H1 (cell line): Measurements from ENCODE around the gene ZFAND6. TPM values are rescaled to one million over a fixed set of nuclear protein-coding genes. Genes with fewer than 3 reads are reported as not detected.

Source experiments
- CTCF ChIA-PET: fragments of 300-600 bp; sonication (Branson Sonifier 250); formaldehyde crosslinking; loops from one replicate; lab custom pipeline; 2021; ENCODE audit not compliant: partially characterized antibody; lab: Charles Lee
- POLR2A ChIA-PET: fragments of 300-600 bp; sonication (Branson Sonifier 250); formaldehyde crosslinking; loops from one replicate; lab custom pipeline; 2021; ENCODE audit warnings: inconsistent platforms; ENCODE audit not compliant: partially characterized antibody; lab: Charles Lee
- DNase-seq, 2 experiments: peaks; one replicate each; pipeline versions ENCODE4 v3.0.0 to v3.0.0-alpha.2; 2010 to 2022; ENCODE audit warnings: low spot score in 2 of 2, low read depth in 1 of 2, mixed read lengths in 1 of 2
- FAIRE-seq: peaks from 2 replicates; lab custom pipeline; 2011; peaks lifted over from hg19 to GRCh38; lab: Jason Lieb, UNC
- H2AFZ ChIP-seq: 2 replicates; pipeline ENCODE4 v1.8.1; 2012; ENCODE audit warnings: low read length, inconsistent platforms
- H2AK5ac ChIP-seq: 2 replicates; pipeline ENCODE4 v1.6.1; 2013; ENCODE audit warnings: low read depth, low read length
- H2BK120ac ChIP-seq: replicated peaks from 2 replicates; pipeline ENCODE3; 2013; ENCODE audit warnings: low read depth, low read length, inconsistent platforms
- H2BK12ac ChIP-seq: 2 replicates; pipeline ENCODE4 v1.6.1; 2013; ENCODE audit warnings: low read depth, low read length
- H2BK15ac ChIP-seq: 2 replicates; pipeline ENCODE4 v1.6.1; 2013; ENCODE audit warnings: low read length
- H2BK20ac ChIP-seq: 2 replicates; pipeline ENCODE4 v1.6.1; 2013; ENCODE audit warnings: low read length
- H2BK5ac ChIP-seq: 2 replicates; pipeline ENCODE4 v1.6.1; 2013; ENCODE audit warnings: low read depth, low read length
- H3K14ac ChIP-seq: 2 replicates; pipeline ENCODE4 v1.6.1; 2013; ENCODE audit warnings: inconsistent platforms; ENCODE audit not compliant: insufficient read length
- H3K18ac ChIP-seq: 2 replicates; pipeline ENCODE4 v1.6.1; 2013; ENCODE audit warnings: low read length; ENCODE audit errors: extremely low read depth
- H3K23ac ChIP-seq: 2 replicates; pipeline ENCODE4 v1.6.1; 2013; ENCODE audit warnings: inconsistent platforms; ENCODE audit not compliant: insufficient read length
- H3K23me2 ChIP-seq: 2 replicates; pipeline ENCODE4 v1.6.1; 2013; ENCODE audit warnings: low read depth, low read length
- H3K27ac ChIP-seq: 2 replicates; pipeline ENCODE4 v1.6.1; 2011; ENCODE audit warnings: low read depth, low read length, inconsistent platforms
- H3K27me3 ChIP-seq, 4 experiments: replicated peaks in 1 of 4; 1 replicate in 1 of 4; 2 replicates in 3 of 4; pipeline versions ENCODE4 v1.6.1 to v1.8.1; 2011 to 2013; ENCODE audit warnings: low read length in 3 of 4, mild to moderate bottlenecking in 3 of 4, inconsistent platforms in 2 of 4, mixed read lengths in 2 of 4, moderate library complexity in 1 of 4; ENCODE audit not compliant: control insufficient read depth in 3 of 4, insufficient read depth in 3 of 4; ENCODE audit errors: extremely low read depth in 1 of 4
- H3K36me3 ChIP-seq, 4 experiments: 2 replicates each; pipeline versions ENCODE4 v1.6.1 to v1.8.1; 2011 to 2013; ENCODE audit warnings: mild to moderate bottlenecking in 4 of 4, low read length in 3 of 4, moderate library complexity in 2 of 4, control low read depth in 1 of 4, inconsistent platforms in 1 of 4; ENCODE audit not compliant: insufficient read depth in 4 of 4, control insufficient read depth in 2 of 4
- H3K4ac ChIP-seq: replicated peaks from 2 replicates; pipeline ENCODE3; 2013; ENCODE audit warnings: low read length, low read depth, mixed read lengths, inconsistent platforms; ENCODE audit not compliant: insufficient read length
- H3K4me1 ChIP-seq, 4 experiments: replicated peaks in 1 of 4; 1 replicate in 1 of 4; 2 replicates in 3 of 4; pipeline versions ENCODE4 v1.6.1 to v1.8.1; 2011 to 2013; ENCODE audit warnings: low read length in 3 of 4, inconsistent platforms in 2 of 4, mixed read lengths in 1 of 4; ENCODE audit not compliant: insufficient read depth in 4 of 4, control insufficient read depth in 3 of 4
- H3K4me2 ChIP-seq, 2 experiments: 2 replicates each; pipeline versions ENCODE4 v1.6.1 to v1.8.1; 2011 to 2013; ENCODE audit warnings: low read depth in 2 of 2, low read length in 2 of 2, control low read depth in 1 of 2, inconsistent platforms in 1 of 2, mild to moderate bottlenecking in 1 of 2; ENCODE audit not compliant: insufficient read depth in 1 of 2
- H3K4me3 ChIP-seq, 4 experiments: fragments of 200-600, 300-600 bp in 1 of 4; sonication (generic), shearing (Covaris generic), sonication (Bioruptor Twin) in 1 of 4; 2 replicates each; pipeline versions ENCODE4 v1.5.1 to v1.8.1; 2011 to 2016; ENCODE audit warnings: low read length in 4 of 4, low read depth in 3 of 4, control low read depth in 2 of 4, inconsistent platforms in 2 of 4, mild to moderate bottlenecking in 2 of 4, mixed read lengths in 1 of 4, moderate library complexity in 1 of 4; ENCODE audit not compliant: insufficient read depth in 2 of 4; ENCODE audit errors: extremely low read depth in 1 of 4
- H3K56ac ChIP-seq: replicated peaks from 2 replicates; pipeline ENCODE3; 2013; ENCODE audit warnings: low read depth, mild to moderate bottlenecking, mixed read lengths, low read length, inconsistent platforms; ENCODE audit not compliant: insufficient read length
- H3K79me1 ChIP-seq: 2 replicates; pipeline ENCODE4 v1.6.1; 2013; ENCODE audit warnings: low read depth, low read length, control low read depth
- H3K79me2 ChIP-seq, 2 experiments: 2 replicates each; pipeline versions ENCODE4 v1.6.1 to v1.8.1; 2012 to 2013; ENCODE audit warnings: low read length in 2 of 2, mild to moderate bottlenecking in 2 of 2, inconsistent platforms in 1 of 2; ENCODE audit not compliant: insufficient read depth in 2 of 2, control insufficient read depth in 1 of 2
- H3K9ac ChIP-seq, 4 experiments: replicated peaks in 1 of 4; 1 replicate in 1 of 4; 2 replicates in 3 of 4; pipeline versions ENCODE4 v1.6.1 to v1.8.1; 2011 to 2013; ENCODE audit warnings: low read depth in 3 of 4, low read length in 3 of 4, control low read depth in 2 of 4, mild to moderate bottlenecking in 2 of 4, moderate library complexity in 2 of 4, inconsistent platforms in 1 of 4; ENCODE audit errors: extremely low read depth in 1 of 4
- H3K9me3 ChIP-seq, 2 experiments: 2 replicates each; pipeline versions ENCODE4 v1.6.1 to v1.8.1; 2012 to 2013; ENCODE audit warnings: mild to moderate bottlenecking in 2 of 2, moderate library complexity in 2 of 2, control low read depth in 1 of 2, inconsistent platforms in 1 of 2, low read depth in 1 of 2, low read length in 1 of 2, mixed read lengths in 1 of 2; ENCODE audit not compliant: insufficient read depth in 2 of 2
- H4K20me1 ChIP-seq, 2 experiments: replicated peaks in 1 of 2; 2 replicates each; pipeline versions ENCODE3 to v1.8.1; 2011 to 2013; ENCODE audit warnings: inconsistent platforms in 2 of 2, low read length in 2 of 2, mild to moderate bottlenecking in 1 of 2; ENCODE audit not compliant: insufficient read depth in 2 of 2, control insufficient read depth in 1 of 2
- H4K5ac ChIP-seq: 2 replicates; pipeline ENCODE4 v1.6.1; 2013; ENCODE audit warnings: low read length, low read depth, mixed read lengths, inconsistent platforms; ENCODE audit not compliant: insufficient read length
- H4K8ac ChIP-seq: 2 replicates; pipeline ENCODE4 v1.8.0; 2013; ENCODE audit warnings: mild to moderate bottlenecking, moderate library complexity, low read length, inconsistent platforms; ENCODE audit not compliant: insufficient read depth; ENCODE audit errors: extremely low read depth
- H4K91ac ChIP-seq: replicated peaks from 2 replicates; pipeline ENCODE3; 2013; ENCODE audit warnings: low read length, mixed read lengths, inconsistent platforms; ENCODE audit not compliant: insufficient read length
- BCL11A ChIP-seq, 2 experiments: IDR thresholded peaks; one replicate each; pipeline ENCODE4 v1.6.1; 2011; ENCODE audit warnings: low read depth in 2 of 2, low read length in 2 of 2, mild to moderate bottlenecking in 2 of 2
- CBX8 ChIP-seq: fragments of 300-800, 300-1000 bp; sonication (generic); IDR thresholded peaks from 2 replicates; pipeline ENCODE4 v1.7.1; 2016; ENCODE audit warnings: low read depth, low read length, borderline replicate concordance
- CHD1 ChIP-seq: IDR thresholded peaks from 2 replicates; pipeline ENCODE4 v1.6.1; 2012; ENCODE audit warnings: low read depth, low read length, improper control_type of control experiment
- CREB1 ChIP-seq: IDR thresholded peaks from 2 replicates; pipeline ENCODE4 v1.6.1; 2012; ENCODE audit warnings: inconsistent platforms
- EGR1 ChIP-seq: IDR thresholded peaks from 2 replicates; pipeline ENCODE4 v1.6.1; 2011; ENCODE audit warnings: low read depth, low read length, borderline replicate concordance
- GTF2F1 ChIP-seq: IDR thresholded peaks from 2 replicates; pipeline ENCODE4 v1.6.1; 2012; ENCODE audit warnings: low read depth, low read length, improper control_type of control experiment, borderline replicate concordance
- POU5F1 ChIP-seq: IDR thresholded peaks from 2 replicates; pipeline ENCODE4 v1.6.1; 2011; ENCODE audit warnings: low read depth, mild to moderate bottlenecking, low read length, moderate library complexity
- RNF2 ChIP-seq: fragments of 200-900, 300-1000 bp; sonication (generic); IDR thresholded peaks from 2 replicates; pipeline ENCODE4 v1.7.1; 2016; ENCODE audit warnings: borderline replicate concordance, low read depth, mild to moderate bottlenecking, antibody characterized with exemption, low read length; ENCODE audit not compliant: poor library complexity, severe bottlenecking; ENCODE audit errors: missing control alignments
- SIN3A ChIP-seq, 2 experiments: IDR thresholded peaks in 1 of 2; conservative IDR thresholded peaks in 1 of 2; 2 replicates each; pipeline ENCODE4 v1.6.1; 2011 to 2012; ENCODE audit warnings: low read length in 2 of 2, improper control_type of control experiment in 1 of 2, low read depth in 1 of 2, mild to moderate bottlenecking in 1 of 2
- SP1 ChIP-seq: IDR thresholded peaks from 2 replicates; pipeline ENCODE4 v1.6.1; 2011; ENCODE audit warnings: low read depth, low read length
- SRF ChIP-seq: IDR thresholded peaks from 2 replicates; pipeline ENCODE4 v1.6.1; 2011; ENCODE audit warnings: mild to moderate bottlenecking, low read depth, low read length, moderate library complexity
- TEAD4 ChIP-seq: IDR thresholded peaks from 2 replicates; pipeline ENCODE4 v1.6.1; 2012; ENCODE audit warnings: low read depth, low read length, inconsistent platforms, mixed read lengths
- YY1 ChIP-seq: IDR thresholded peaks from 2 replicates; pipeline ENCODE4 v1.6.1; 2011; ENCODE audit warnings: low read depth, mild to moderate bottlenecking, low read length
- WGBS, 2 experiments: shearing (Covaris generic) in 1 of 2; methylation state at CpG; one replicate each; pipeline versions ENCODE4 v1.1.6 to v1.1.7; 2013 to 2015; ENCODE audit warnings: low lambda C conversion rate in 2 of 2, mixed read lengths in 2 of 2, inconsistent platforms in 1 of 2, low coverage in 1 of 2, missing lambda C conversion rate in 1 of 2; ENCODE audit not compliant: insufficient replicate concordance in 2 of 2, insufficient coverage in 1 of 2, insufficient read length in 1 of 2; ENCODE audit errors: extremely low coverage in 1 of 2, missing lambda C conversion rate in 1 of 2; 5-methylcytosine and 5-hydroxymethylcytosine counted together
- polyA plus RNA-seq, 7 experiments: library from polyadenylated mRNA; depleted of rRNA in 3 of 7; stranded (reverse) in 5 of 7; unstranded in 2 of 7; fragments of >200 nt in 5 of 7; fragments of 200-250 nt in 2 of 7; gene quantifications; 1 replicate in 5 of 7; 2 replicates in 1 of 7; 4 replicates in 1 of 7; pipeline versions ENCODE4 v1.2.1 to v1.2.3, GENCODE V29; 2011 to 2013; ENCODE audit warnings: missing spikeins in 2 of 7, mixed read lengths in 2 of 7
- total RNA-seq: library from RNA; stranded (reverse); fragmentation: NEBNext Ultra II Directional; extraction: Animal tissue kit (Norgen Biotek cat#: 25700); gene quantifications from 2 replicates; pipeline ENCODE4 v1.2.1, GENCODE V29; 2021

Gene ZFAND6
- total and polyA plus RNA-seq, 2 of the 8 experiments (the other 6 are each of a cell fraction or from before 2014, with no cell fraction given): 136 to 237 TPM

GRCh38 chr15:80174017-80174746 lies 114.7 kb downstream of the ZFAND6 start:
- Histone ChIP-seq H4K5ac (no peak overlapping the region), H3K36me3 (0 out of 8 replicates have a peak, but pooled peaks cover 0 to 5% (median 0%) of the 10 kb centered on the region in 4 experiments), H2BK20ac (no peak overlapping the region), H3K27me3 (no peaks in the 10 kb centered on the region), H2BK120ac (no peak overlapping the region), H3K23ac (no peak overlapping the region), H4K8ac (no peak overlapping the region), H4K91ac (no peak overlapping the region), H3K27ac (no peak overlapping the region), H3K23me2 (no peaks in the 10 kb centered on the region), H3K79me1 (no peaks in the 10 kb centered on the region), H3K4me1 (no peaks in the 10 kb centered on the region), H3K4me3 (no peak overlapping the region), H3K56ac (no peak overlapping the region), H4K20me1 (no peaks in the 10 kb centered on the region), H3K9ac (no peak overlapping the region), H3K9me3 (no peaks in the 10 kb centered on the region), H3K4me2 (no peak overlapping the region), H3K4ac (no peak overlapping the region), H3K14ac (no peak overlapping the region), H2BK15ac (no peak overlapping the region), H3K79me2 (no peaks in the 10 kb centered on the region), H2BK12ac (no peak overlapping the region), H3K18ac (no peak overlapping the region), H2AK5ac (no peak overlapping the region), H2BK5ac (no peak overlapping the region), H2AFZ (no peak overlapping the region)
- CTCF ChIA-PET: interaction anchor here (0.6 to 3.6 kb wide), 15 partner anchors 7 to 305 kb away, joined by 3 to 14 read pairs (median 6); no protein-coding TSS in a partner anchor
- POLR2A ChIA-PET: no interaction called here
- DNase-seq (no peak), FAIRE-seq (no peak)
- 84% methylated on average over 11 of the region's 11 CpGs; no CpG with 5 or more reads in 1 of the 2 experiments for WGBS, 2 experiments
- no peak for TF ChIP-seq POU5F1
- no peak for TF ChIP-seq CBX8
- TF ChIP-seq TEAD4: no peak
- TF ChIP-seq CREB1: no peak
- no peak for TF ChIP-seq BCL11A (IDR thresholded peaks at IDR 0.05; ENCODE audit: low read depth in 2 of 2, low read length in 2 of 2)
- TF ChIP-seq EGR1: no peak
- no peak for TF ChIP-seq CHD1
- TF ChIP-seq SRF: no peak
- no peak for TF ChIP-seq SIN3A (conservative IDR thresholded peaks at IDR 0.05 in 1 of 2, IDR thresholded peaks at IDR 0.05 in 1 of 2; ENCODE audit: low read depth in 1 of 2, low read length in 2 of 2)
- TF ChIP-seq GTF2F1: no peak
- TF ChIP-seq SP1: no peak
- no peak for TF ChIP-seq RNF2
- TF ChIP-seq YY1: no peak
